HG03060 (cell line): ENCODE data around the gene EMC7.
"Not testable (repeated sequence)": the region's sequence is repeated elsewhere in the genome, so short reads cannot be mapped to it uniquely, and the experiment has no call there.

Experiments
- ATAC-seq: cut with Tn5 transposase; IDR thresholded peaks from one replicate; pipeline ENCODE4 v1.9.1; 2021; ENCODE audit warnings: low read depth, moderate number of reproducible peaks; ENCODE audit not compliant: unreplicated experiment

The EMC7 gene

DNA sequence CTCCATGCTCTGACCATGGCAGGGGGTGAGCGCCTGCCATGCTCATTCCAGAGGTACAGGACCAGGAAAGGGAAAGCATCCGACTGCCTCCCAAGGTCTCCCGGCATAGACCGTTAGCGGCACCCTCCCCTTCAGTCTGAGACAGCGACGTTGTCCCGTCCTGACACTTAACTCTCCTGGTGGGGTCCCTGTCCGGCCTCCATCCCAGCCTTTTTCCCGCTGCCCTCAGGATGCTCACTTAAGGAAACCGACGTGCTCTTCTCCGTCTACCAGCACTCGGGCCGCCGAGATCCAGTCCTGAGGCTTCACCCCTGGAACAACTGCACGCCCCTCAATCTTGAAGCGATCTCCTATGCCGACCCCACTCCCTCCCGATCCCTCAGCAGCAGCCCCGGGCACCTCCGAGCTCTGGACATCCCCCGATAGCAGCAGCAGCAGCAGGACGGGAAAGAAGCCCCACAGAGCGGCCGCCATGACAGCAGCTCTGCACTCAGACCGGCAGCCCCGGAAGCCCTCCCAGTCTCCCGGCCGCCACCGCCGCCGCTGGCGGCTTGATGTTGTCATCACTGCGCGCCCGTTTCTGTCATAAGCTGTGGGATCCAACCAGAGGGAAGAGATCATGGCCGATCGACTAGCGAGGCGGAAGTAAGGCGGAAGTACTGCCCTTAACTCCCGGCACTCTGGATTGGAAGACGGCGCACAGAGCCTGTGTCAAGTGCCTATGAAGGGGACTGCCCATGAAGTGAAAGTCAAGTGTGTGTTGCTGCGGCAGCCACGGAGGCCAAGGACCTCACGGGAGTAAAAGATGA is at the start of gene EMC7, which contains the start of gene PGBD4:
EMC7 (minus strand) TSS at position 497 of the 809 bp plus-strand sequence; CDS start at position 474, 23 bp downstream.
PGBD4 (plus strand) TSS at position 718 of the 809 bp plus-strand sequence. CDS start 449 bp downstream, outside the sequence.
- peak; percentile 96 for ATAC-seq

GRCh38 chr15:34147371-34148140 is 45.9 kb upstream of the EMC7 start:
- no peak for ATAC-seq

DNA sequence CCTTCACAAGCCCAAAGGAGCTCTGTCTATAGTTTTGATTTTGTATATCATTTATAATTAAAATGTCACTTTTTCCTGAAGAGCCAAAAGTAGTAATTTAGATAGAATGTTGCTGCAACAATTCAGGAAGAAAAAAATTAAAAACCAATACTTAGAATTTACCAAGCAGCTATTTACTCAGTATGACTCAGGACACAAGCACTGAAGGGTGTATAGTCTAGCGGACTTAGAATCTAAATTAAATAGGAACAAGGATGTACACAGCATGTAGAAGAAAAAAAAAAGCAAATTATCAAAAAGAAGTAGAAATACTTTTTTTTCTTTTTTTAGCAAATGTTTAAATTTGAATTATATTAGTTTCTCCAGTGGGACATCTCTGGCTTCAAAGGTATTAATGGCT is 31.8 kb upstream of the EMC7 start:
- no peak for ATAC-seq

- no peak for ATAC-seq
Observed at GRCh38 chr15:34132881-34133280, 31.2 kb upstream of the EMC7 start.

- no peak for ATAC-seq
Observed at GRCh38 chr15:34128898-34129297, 27.2 kb upstream of the EMC7 start.

DNA sequence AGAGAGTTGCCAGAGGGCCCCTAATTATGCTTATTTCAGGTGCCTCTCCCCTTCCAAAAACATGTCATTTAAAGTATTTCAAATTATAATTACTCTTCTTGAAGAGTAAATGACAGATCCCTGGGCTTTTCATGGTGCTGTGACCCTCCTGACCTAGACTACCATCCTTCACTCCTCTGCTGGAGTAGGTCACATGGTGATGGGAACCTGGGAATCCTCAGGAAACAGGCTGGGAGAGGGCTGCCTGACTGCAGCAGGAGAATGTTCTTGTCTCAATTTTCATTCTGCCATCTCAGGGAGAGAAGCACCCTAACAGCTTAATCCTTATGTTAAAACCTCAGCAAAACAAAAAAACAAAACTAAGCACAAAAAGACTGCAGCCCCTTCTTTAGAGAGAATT is 24.9 kb upstream of the EMC7 start:
- ATAC-seq = no peak

- ATAC-seq = no peak
Observed at GRCh38 chr15:34125945-34126344, 24.3 kb upstream of the EMC7 start.

- no peak for ATAC-seq
Observed at GRCh38 chr15:34124651-34125050, 23.0 kb upstream of the EMC7 start.

GRCh38 chr15:34122771-34123183 is 21.1 kb upstream of the EMC7 start:
- no peak for ATAC-seq

DNA sequence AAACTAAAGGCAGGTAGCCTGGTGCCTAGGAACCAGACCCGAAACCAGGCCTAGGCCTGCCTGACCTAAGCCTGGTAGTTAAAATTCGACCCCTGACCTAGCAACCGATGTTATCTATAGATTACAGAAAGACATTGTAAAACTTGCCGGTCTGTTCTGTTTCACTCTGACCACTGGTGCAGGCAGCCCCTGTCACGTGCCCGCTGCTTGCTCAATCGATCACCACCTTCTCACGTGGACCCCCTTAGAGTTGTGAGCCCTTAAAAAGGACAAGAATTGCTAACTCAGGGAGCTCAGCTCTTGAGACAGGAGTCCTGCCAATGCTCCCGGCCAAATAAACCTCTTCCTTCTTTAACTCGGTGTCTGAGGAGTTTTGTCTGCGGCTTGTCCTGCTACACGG is 20.1 kb upstream of the EMC7 start:
- ATAC-seq = not testable (repeated sequence)

GRCh38 chr15:34120420-34120819 is 18.8 kb upstream of the EMC7 start:
- ATAC-seq = not testable (repeated sequence)

DNA sequence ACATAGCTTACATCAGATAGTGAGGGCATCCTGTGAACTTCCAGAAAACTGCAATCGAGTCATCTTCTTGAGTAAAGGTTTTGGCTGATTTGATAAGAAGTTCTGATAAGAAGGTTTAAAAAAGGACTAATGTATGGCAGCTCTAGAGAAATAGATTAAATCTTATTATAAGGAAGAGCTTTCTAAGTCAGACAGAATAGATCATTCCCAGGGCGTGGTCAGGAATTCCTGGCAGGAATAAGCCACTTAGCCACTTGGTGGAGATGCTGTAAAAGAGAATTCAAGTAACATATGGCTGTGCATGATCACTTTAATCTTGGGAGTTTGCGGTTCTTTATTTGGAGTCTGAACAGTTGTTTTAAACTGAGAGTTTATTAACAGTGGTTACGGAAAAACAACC is 17.6 kb upstream of the EMC7 start:
- no peak for ATAC-seq

DNA sequence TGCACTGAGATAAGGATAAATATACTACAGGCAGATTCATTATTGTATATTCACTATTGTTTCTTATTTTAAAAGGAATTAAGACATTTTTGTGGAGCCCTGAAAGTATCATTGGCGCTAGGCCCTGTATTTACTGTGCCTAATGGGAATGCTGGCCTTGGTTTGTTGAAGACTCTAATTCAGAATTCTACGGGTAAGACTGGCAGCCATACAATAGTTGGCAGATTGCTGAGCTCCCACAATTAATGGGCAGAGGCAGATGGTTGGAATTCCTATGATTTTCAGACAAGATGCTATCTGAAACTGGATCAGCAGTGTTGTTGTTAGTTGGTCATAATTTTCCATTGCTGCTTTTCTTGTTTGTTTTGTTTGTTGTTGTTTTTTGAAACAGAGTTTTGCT is 15.0 kb upstream of the EMC7 start:
- no peak for ATAC-seq

GRCh38 chr15:34114739-34115138 is 13.1 kb upstream of the EMC7 start:
- ATAC-seq = no peak

GRCh38 chr15:34114215-34114614 is 12.6 kb upstream of the EMC7 start:
- ATAC-seq = no peak

- no peak for ATAC-seq
Observed at GRCh38 chr15:34111488-34111887, 9.8 kb upstream of the EMC7 start.

DNA sequence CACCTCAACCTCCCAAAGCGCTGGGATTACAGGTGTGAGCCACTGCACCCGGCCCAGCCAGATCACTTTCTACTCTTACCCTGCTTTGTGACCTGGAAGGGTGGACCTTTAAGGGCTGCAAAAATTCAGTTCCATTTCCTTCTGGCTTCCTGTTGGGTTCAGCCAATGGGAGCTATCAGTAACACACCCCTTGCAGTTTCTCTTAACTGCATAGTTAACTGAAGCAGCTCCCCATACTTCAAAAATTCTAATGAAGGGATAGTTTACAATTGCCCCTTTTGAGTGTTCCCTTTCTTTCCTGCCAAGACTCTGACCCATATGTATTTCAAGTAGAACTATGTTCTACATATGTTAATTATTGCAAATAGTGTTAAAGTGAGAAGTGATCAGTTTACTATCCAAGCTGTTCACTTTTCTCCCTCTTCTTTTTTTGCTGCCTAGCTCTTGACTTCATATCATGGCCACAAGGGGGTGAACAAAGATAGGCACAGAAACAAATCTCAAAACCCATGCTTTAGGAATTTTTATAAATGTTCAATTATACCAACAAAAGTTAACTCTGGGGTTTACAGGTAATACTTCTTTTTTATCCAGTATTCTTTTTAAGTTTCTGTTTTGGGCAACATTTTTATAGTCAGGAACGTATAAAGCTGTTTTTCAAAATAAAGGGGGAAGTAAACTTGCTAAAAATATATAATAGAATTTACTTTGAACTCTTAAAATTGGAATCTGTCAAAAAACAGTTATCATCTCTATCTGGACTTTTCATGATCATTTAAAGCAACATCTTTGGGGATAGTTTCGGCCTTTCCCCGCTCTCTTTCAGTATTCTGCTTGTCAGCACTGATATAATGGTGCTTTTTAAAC is 8.4 kb upstream of the EMC7 start:
- no peak for ATAC-seq

DNA sequence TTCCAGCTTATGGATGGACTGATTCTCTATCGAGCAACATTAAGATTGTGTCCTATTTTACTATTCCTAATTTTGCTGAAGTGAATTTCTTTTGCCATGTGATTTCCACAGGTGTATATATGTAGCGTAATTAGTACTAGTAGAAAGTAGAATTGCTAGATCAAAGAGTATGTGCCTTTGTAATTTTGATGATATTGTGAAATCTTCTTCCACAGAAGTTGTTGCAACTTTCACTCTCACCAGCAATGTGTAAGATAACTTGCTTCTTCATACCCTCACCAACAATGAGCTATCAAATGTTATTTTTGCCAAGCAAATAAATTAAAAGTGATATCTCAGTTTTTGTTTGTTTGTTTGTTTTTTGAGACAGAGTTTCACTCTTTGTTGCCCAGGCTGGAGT is 5.7 kb upstream of the EMC7 start:
- ATAC-seq = no peak

GRCh38 chr15:34106423-34106822 is 4.8 kb upstream of the EMC7 start:
- ATAC-seq = no peak

DNA sequence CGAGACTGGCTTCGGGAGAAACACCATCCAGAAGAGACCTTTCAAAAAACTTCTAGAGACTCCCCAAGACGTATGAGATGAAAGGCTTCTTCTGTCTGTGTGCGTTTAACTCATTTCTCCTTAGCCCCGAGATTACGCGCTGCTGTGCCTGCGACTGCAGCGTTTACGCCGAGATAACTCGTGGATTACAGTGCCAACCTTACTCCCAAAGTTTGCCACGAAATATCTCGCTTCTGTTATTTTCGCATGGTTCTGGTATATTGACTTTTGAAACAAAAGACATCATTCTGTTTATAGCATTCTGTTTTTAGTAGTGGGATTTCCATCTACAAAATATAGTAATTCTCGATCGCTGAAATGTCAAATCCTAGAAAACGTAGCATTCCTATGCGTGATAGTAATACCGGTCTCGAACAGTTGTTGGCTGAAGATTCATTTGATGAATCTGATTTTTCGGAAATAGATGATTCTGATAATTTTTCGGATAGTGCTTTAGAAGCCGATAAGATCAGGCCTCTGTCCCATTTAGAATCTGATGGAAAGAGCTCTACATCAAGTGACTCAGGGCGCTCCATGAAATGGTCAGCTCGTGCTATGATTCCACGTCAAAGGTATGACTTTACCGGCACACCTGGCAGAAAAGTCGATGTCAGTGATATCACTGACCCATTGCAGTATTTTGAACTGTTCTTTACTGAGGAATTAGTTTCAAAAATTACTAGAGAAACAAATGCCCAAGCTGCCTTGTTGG is 688 bp upstream of the EMC7 start:
- ATAC-seq = no peak
